Esophagus muscularis mucosa (tissue), 3 donors: ENCODE data around the gene MTHFR.

Source experiments
- POLR2AphosphoS5 ChIP-seq, 2 donors: sonication (generic); formaldehyde crosslinking; IDR thresholded peaks; one replicate each; pipeline ENCODE4 v1.6.1; 2017; ENCODE audit warnings: antibody characterized with exemption in 2 of 2
- TF ChIP-seq, protein P1 (sequence below), 3 experiments: fragments of 200-600 bp in 2 of 3; fragments of 450-650 bp in 1 of 3; sonication (generic) in 2 of 3; IDR thresholded peaks; one replicate each; pipeline ENCODE4 v1.5.1; 2017 to 2019; ENCODE audit warnings: antibody characterized with exemption in 3 of 3, mild to moderate bottlenecking in 2 of 3, moderate library complexity in 1 of 3

- TF ChIP-seq POLR2AphosphoS5 (IDR thresholded peaks at IDR 0.05): no peak
- TF ChIP-seq, protein P1, sequence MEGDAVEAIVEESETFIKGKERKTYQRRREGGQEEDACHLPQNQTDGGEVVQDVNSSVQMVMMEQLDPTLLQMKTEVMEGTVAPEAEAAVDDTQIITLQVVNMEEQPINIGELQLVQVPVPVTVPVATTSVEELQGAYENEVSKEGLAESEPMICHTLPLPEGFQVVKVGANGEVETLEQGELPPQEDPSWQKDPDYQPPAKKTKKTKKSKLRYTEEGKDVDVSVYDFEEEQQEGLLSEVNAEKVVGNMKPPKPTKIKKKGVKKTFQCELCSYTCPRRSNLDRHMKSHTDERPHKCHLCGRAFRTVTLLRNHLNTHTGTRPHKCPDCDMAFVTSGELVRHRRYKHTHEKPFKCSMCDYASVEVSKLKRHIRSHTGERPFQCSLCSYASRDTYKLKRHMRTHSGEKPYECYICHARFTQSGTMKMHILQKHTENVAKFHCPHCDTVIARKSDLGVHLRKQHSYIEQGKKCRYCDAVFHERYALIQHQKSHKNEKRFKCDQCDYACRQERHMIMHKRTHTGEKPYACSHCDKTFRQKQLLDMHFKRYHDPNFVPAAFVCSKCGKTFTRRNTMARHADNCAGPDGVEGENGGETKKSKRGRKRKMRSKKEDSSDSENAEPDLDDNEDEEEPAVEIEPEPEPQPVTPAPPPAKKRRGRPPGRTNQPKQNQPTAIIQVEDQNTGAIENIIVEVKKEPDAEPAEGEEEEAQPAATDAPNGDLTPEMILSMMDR (IDR thresholded peaks at IDR 0.05): no peak
Measured at GRCh38 chr1:11738783-11739182, 67.0 kb downstream of the MTHFR start.
